CD4-positive, alpha-beta T cell treated with Interleukin-1 beta for 1 hour (primary cell): ENCODE measurements around the gene DTD1.

ENCODE experiments used
- DNase-seq, 2 donors: peaks; one replicate each; pipeline ENCODE4 v3.0.0-alpha.2; 2020 to 2022

The DTD1 gene

DNA sequence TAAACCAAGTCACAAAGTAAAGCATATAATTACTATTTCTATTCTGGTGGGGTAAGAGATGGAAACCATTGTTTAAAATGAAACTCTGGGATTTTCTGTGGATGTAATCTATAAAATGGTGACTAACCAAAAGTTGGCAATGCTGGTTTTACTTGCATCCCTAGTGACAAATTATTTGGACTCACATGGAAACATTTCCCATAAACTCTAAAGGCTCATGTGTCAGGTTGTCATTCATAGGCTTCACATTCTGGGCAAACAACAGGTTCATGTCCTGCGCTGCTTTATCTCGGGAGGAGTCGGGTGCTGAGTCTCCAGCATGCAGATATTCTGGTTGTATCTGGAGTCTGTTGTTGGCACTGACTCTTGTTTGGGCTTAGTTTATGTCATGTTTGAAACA, 127.7 kb downstream of the DTD1 start:
- no peak for DNase-seq

DNA sequence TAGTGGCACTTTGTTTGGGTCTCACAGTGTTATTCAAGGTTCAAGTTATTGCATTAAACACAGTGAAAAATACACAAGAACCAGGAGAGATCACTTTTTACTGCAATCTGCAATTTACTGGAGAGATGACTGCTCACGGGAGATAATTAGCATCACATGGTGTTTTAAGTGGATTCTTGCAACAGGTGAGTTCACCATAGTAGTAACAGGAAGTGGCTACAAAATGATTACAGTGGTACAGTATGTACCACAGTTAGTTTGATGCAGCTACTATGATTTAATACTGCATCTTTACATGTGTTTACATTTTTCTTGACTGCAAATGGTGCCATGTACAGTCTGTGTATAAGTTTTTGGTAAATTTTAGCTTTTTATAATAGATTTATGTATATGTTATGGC, 129.2 kb downstream of the DTD1 start:
- no peak for DNase-seq

DNA sequence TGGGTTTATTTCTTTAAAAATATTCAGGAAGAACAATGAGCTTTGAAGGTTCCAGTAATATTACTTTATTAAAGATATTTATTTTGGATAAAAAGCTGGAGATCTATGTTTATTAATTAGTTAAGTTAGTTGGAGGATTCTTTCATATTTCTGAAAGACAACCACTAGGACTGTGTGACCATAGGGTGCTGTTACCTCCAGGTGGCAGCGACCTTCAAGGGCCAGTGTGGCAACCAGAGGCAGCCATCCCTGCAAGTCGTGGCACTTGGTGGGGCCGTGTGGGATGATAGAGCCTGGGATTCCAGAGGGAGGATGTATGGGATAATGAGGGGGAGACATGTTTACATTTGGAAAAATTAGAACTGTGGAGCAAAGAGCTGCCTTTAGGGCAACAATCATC, 130.3 kb downstream of the DTD1 start:
- no peak for DNase-seq

- no peak for DNase-seq
These were observed 131.6 kb downstream of the DTD1 start for GRCh38 chr20:18719426-18719825.

GRCh38 chr20:18721551-18722115, 133.8 kb downstream of the DTD1 start:
- DNase-seq = no peak

GRCh38 chr20:18722371-18722770, 134.5 kb downstream of the DTD1 start:
- no peak for DNase-seq

GRCh38 chr20:18724077-18724476, 136.2 kb downstream of the DTD1 start:
- no peak for DNase-seq

- no peak for DNase-seq
These were observed 137.1 kb downstream of the DTD1 start for GRCh38 chr20:18724788-18725464.

DNA sequence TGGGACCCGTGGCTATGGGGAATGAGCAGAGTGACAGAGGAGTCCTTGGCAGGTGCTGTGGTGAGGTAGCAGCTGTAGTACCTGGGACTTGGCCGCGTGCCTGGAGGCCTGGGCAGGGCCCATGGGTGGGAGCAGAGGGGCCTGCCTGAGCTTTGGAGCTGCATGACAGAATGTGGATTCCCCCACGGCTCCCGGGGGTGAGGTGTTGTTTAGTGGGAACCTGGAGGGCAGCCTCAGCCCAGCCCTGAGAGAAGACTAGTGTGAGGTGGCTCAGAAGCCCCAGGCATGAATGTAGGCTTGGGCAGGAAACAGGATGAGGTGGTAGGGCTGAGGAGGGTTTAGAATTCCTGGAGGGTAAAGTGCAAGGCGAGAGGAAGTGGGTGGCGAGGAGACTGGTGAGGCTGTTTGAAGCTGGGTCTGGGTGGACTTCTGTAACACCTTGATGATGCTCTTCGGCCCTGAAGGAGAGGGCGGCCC, 139.2 kb downstream of the DTD1 start:
- no peak for DNase-seq

DNA sequence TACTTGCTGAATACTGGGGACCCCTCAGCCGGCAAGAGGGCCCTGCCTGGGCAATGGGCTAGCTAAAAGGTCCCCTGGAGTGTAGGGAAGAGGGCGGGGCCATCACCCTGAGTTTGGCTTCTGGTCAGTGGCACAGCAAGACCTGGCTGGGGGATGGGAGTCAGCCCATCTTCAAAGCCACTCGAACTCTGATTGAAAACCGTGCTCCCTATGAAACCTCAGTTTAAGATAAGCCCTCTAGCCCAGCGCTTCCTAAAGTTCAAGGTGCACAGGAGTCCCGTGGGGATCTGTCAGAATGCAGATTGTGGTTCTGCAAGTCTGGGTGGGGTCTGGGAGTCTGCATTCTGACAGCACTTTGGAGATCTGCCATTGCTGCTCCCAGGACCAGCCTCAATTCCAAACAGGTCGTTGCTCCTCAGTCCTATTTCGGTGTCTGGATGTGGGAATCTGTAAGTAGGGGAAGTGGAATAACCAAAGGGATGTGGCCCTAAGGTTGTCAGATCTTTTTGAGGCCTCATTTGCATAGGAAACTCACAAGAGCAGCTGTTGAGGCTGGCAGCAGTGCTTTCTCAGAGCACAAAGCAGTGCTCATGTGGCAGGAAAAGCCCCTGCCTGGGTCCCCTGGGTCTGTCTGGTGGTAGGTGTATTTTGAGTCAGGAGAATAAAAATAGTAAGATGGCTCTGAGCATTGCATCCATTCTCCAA, 140.5 kb downstream of the DTD1 start:
- peak in 1 of 2 donors; percentile 17 for DNase-seq

GRCh38 chr20:18728870-18729224, 141.0 kb downstream of the DTD1 start:
- DNase-seq = no peak

DNA sequence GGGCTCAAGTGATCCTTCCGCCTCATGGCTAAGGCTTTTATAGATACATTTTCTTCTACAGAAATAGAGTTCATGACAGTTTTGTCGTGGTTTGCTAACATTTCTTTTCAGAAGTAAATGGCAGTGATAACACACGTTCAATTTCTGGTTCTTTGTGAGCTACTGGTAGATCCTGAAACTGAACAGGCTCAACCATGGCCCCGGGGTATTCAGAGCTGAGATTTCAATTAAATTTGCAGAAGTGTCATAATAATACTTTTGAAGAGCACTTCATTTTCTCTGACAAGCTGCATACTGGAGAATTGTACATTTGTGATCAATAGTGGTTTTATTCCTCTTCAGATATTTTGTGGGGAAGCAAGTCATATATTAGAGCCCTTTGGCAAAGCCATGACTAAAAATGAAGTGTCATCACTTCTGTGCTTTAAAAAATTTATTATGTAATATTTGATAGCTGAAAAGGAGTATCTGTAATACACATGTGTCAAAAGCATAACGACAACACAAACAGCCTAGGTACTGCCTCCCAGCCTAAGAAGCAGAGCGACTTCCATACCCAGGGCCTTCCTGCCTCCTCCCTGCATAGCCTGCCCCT, 141.5 kb downstream of the DTD1 start:
- DNase-seq = no peak

DNA sequence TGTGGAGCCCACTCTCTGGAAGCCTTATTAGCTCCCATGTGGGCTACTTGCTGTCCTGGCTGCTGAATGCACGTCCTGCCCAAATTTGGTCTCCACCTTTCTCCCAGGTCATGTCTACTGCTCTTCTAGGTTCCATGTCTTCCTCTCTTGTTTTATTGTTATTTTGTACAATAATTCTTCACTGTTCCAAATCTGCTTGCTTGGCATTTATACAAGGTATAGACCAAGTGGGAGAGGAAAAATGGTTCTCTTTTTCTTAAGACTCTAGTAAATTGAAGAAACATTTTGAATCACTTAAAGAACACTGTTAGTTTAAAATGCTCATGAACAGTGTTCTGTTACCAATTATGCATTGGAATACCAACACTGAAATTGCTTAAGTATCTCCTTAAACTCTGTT, 144.1 kb downstream of the DTD1 start:
- no peak for DNase-seq

DNA sequence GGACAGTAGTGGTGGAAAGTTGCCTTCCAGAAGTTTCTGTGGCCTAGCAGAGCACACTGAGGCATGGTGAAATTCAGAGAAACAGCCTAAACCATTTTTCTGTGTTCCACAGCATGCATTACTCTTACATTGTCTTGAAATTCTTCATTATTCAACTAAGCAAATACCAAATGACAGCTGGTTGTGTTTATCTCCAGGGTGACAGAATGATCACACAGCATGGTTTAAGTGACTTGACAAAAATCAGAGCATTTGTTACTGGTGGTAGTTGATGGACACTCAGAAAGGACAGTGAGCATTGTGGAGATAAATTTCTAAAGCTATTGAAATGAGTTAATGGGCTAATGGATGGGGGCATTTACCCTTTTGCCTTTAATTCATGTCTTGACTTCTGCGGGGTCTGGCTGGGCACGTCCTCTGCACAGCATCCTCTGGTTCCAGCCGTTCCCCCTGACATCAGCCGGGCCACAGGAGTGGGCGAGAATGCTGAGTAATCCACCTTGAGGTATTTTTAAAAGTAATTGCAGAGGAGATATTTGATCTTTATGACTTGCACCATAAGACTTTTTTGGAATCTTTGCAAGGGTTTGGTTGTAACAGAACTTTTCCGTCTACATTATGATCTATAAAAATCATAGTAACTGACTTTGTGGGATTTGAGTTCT, 146.8 kb downstream of the DTD1 start:
- DNase-seq = no peak

GRCh38 chr20:18737140-18737539, 149.3 kb downstream of the DTD1 start:
- DNase-seq = no peak

DNA sequence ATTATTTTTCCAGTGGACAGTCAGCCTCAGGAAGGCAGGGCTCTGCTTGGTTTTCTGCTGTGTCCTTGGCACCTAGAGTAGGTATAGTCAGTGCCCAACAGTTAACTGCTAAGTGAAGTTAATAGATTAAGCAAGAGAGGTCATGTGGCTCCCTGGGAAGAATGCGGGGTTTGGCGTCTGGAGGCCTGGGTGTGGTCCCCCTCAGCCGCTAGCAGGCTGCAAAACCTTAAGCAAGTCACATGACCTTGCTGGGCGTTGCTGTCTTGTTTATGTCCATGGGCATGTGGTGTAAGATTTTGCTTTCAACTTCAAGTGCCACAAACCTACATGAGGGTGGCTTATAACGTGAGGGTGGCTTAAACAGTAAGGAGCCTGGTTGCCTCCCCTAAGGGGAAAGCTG, 150.2 kb downstream of the DTD1 start:
- DNase-seq = peak; percentile 63 to 66

GRCh38 chr20:18738888-18739287, 151.0 kb downstream of the DTD1 start:
- DNase-seq = no peak

DNA sequence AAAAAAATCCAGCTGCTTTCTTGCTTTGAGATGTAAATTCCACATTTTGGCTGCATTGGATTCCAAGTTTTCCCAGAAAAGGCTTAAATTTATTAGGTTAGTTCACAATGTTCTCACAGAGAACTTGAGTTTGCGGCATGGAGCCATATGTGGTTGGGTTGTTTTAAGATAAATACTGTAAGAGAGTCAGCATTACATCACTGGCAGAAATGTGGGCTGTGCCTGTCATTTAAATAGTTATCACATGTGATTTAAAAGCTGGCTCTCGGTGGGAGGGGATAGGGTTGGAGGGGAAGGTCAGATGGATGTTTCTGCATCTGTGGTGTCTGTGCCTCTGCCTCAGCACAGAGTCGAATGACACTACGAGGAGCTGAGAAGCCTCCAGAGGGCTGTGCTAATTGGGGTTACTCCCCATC, 151.9 kb downstream of the DTD1 start:
- DNase-seq = no peak

GRCh38 chr20:18740726-18741125, 152.9 kb downstream of the DTD1 start:
- no peak for DNase-seq

DNA sequence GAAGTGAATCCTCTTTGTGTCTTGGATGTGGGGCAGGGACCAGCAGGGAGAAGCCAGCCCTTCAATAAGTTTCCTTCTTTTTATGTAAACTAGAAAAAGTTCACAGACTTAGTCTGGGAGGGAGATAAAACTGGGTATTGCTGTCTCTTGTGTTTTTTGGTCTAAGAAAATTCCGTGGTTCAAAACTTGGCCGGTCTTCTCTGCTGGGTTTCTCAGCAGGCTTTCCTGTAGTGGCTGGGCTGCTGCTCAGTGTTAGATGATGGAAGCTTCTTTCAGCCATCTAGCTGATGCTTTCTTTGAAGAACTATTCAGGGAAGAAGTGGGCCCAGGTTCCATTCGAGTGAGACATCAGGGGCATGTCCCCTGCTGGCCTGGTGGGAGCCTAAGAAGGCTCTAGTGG, 155.0 kb downstream of the DTD1 start:
- no peak for DNase-seq

DNA sequence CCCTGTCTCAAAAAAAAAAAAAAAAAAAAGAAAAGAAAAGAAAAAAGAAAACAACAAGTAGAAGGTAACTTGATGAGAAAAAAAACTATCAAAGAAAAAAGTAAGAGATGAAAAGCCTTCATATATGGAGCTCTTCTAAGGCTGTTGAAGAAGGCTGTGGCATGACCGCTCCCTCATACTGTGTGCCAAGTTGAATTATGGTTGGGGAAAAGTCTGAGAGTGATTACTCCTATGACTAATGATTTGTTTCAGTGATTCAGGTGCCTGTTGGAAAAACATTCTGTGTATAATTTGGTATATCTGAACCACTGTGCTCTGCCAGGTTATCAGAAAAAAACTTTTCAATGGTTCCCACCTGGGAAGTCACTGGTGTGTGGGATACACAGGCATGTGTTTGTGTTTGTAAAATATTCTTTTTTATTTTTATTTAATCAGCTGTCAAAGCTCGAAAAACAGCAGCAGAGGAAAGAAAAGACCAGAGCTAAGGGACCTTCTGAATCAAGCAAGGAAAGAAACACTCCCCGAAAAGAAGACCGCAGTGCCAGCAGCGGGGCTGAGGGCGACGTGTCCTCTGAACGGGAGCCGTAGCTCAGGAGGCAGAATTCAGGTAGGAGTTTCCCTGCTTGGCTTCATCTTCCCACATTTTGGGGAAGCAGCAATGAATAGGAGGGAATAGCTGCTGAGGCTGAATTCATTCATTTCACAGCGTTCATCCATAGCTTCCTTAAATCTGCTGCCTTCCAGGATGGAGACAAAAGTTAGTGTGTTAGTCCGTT, 156.0 kb downstream of the DTD1 start:
- no peak for DNase-seq

- no peak for DNase-seq
These were observed 159.2 kb downstream of the DTD1 start for GRCh38 chr20:18747090-18747489.

DNA sequence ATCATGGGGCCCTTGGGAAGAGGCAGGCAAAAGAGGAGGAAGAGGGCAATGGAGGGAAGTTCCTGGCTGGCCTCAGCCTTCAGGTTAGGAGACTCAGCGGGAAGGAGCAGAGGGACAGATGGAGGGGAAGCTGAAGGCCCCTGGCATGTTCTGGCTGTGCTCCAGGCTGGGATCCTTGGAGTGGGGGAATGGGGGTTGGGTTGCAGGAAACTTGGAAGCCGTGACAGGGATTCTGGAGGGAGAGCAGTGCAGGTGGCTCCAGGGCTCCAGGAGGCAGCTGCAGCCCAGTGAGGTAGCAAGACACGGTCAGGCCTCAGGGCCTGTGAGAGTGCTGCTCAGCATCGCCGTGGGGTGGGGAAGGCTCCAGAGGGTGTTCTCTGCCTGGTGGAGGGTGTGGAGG, 161.1 kb downstream of the DTD1 start:
- DNase-seq = no peak
